ENCODE results near the gene NR1D1.

NR1D1 gene

GRCh38 chr17:40071313-40072039 lies 28.9 kb downstream of the NR1D1 start:
- H3K36me3 ChIP-seq: peaks cover 0 to 6% (median 0%) of the 10 kb centered on the region in 11 experiments; a peak in 2 of 22 replicates
- peaks cover 98 to 100% (median 100%) of the 10 kb centered on the region in 10 experiments for H3K4me1 ChIP-seq
- H3K27me3 ChIP-seq: no peaks in the 10 kb centered on the region
- no peak for TF ChIP-seq Cebpa-rat (IDR thresholded peaks at IDR 0.05)
- peak overlapping the region in 9 of 10 experiments; percentile 17 to 55 (median 41); a peak in 15 of 20 replicates for H3K4me3 ChIP-seq
- H4K20me1 ChIP-seq: no peaks in the 10 kb centered on the region
- H3K9me3 ChIP-seq (replicated peaks in 1 of 11): no peaks in the 10 kb centered on the region
- H3K4me2 ChIP-seq: peak overlapping the region; percentile 93 to 99 (median 97)
- H3K27ac ChIP-seq: peak overlapping the region; percentile 63 to 93 (median 85); a peak in 21 of 22 replicates
- H3K9ac ChIP-seq: peak overlapping the region; percentile 39 to 85 (median 76); a peak in 20 of 22 replicates

GRCh38 chr17:40070709-40071312 lies 29.6 kb downstream of the NR1D1 start:
- Histone ChIP-seq H3K27me3 (no peaks in the 10 kb centered on the region), H3K4me1 (peaks cover 98 to 100% (median 100%) of the 10 kb centered on the region in 10 experiments), H4K20me1 (no peaks in the 10 kb centered on the region), H3K4me3 (peak overlapping the region; percentile 3 to 55 (median 42); a peak in 15 of 20 replicates), H3K9ac (peak overlapping the region; percentile 39 to 85 (median 76); a peak in 21 of 22 replicates), H3K27ac (peak overlapping the region; percentile 63 to 93 (median 85); a peak in 21 of 22 replicates), H3K4me2 (peak overlapping the region; percentile 93 to 99 (median 97)), H3K9me3 (replicated peaks in 1 of 11) (no peaks in the 10 kb centered on the region), H3K36me3 (peaks cover 0 to 6% (median 0%) of the 10 kb centered on the region in 11 experiments; a peak in 1 of 22 replicates)
- TF ChIP-seq Cebpa-rat (IDR thresholded peaks at IDR 0.05): no peak

GRCh38 chr17:40069751-40070708 lies 30.4 kb downstream of the NR1D1 start:
- H3K36me3 ChIP-seq: 0 out of 22 replicates have a peak, but pooled peaks cover 0 to 6% (median 0%) of the 10 kb centered on the region in 11 experiments
- peak overlapping the region; percentile 24 to 57 (median 44); a peak in 19 of 20 replicates for H3K4me3 ChIP-seq
- H3K4me1 ChIP-seq: peaks cover 99 to 100% (median 100%) of the 10 kb centered on the region in 10 experiments
- H3K9ac ChIP-seq: peak overlapping the region; percentile 39 to 85 (median 76); a peak in 21 of 22 replicates
- H3K9me3 ChIP-seq (replicated peaks in 1 of 11): no peaks in the 10 kb centered on the region
- no peaks in the 10 kb centered on the region; a peak in 1 of 22 replicates for H4K20me1 ChIP-seq
- peak overlapping the region; percentile 63 to 93 (median 85); a peak in 21 of 22 replicates for H3K27ac ChIP-seq
- no peaks in the 10 kb centered on the region for H3K27me3 ChIP-seq
- peak overlapping the region; percentile 93 to 99 (median 97) for H3K4me2 ChIP-seq
- TF ChIP-seq Cebpa-rat (IDR thresholded peaks at IDR 0.05): no peak

DNA sequence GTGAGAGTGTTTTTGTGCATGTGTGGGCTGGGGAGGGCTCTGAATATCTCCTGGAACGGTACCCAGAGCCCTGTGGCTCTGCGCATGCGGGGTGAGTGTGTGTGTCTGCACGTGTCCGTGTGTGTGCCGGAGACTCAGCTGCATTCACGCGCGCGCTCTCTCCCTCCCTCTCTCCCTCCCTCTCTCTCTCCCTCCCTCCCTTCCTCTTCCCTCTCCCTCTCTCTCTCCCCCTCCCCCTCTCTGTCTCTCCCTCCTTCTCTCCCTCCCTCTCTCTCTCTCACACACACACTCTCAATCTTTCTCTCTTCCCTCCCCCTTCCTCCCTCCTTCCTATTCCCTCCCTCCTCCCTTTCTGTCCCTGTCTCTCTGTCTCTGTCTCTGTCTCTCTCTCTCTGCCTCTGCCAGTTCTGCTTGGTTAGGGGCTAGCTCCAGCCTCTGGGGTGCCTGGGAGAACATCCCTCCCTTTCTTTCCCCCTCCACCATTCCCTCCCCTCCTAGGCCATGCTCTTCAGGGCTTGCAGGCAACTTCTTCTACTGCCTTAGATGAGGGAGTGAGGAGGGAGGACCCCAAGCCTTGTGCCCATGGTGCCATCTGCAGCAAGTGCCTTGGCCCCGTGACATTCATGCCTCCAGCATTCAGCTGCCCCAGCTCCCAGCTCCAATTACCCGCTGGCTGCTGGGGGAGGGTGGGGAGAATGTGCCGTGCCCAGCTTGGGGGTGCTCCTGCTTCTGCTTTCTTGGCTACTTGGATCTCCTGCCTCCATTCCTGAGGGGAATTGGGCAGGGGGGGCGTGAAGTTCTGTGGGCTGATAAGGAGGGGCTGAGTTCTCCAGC lies 31.3 kb downstream of the NR1D1 start:
- Histone ChIP-seq H3K9me3 (replicated peaks in 1 of 11) (no peaks in the 10 kb centered on the region), H4K20me1 (peaks cover 0 to 7% (median 0%) of the 10 kb centered on the region in 11 experiments; a peak in 2 of 22 replicates), H3K27ac (peak overlapping the region; percentile 63 to 93 (median 85); a peak in 21 of 22 replicates), H3K4me1 (peaks cover 99 to 100% (median 100%) of the 10 kb centered on the region in 10 experiments), H3K27me3 (no peaks in the 10 kb centered on the region), H3K4me3 (peak overlapping the region; percentile 33 to 57 (median 45)), H3K36me3 (no peaks in the 10 kb centered on the region), H3K9ac (peak overlapping the region; percentile 61 to 85 (median 76)), H3K4me2 (peak overlapping the region; percentile 93 to 99 (median 97))
- TF ChIP-seq Cebpa-rat (IDR thresholded peaks at IDR 0.05): no peak

DNA sequence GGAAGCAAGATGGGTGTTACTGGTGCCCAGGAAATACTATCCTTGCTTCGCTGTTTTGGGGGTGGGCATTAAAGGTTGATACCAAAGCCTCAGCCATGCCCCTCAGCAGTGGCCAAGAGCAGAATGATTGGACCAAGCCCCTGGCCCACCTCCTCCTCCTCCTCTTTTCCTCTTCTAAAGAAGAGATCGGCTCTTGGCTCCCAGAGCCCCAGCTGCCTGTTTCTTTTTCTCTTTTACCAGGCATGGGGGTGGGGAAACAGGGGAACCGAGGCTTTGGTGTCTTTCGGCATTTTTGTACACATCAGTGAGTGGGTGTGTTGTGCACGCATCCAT lies 31.8 kb downstream of the NR1D1 start:
- Histone ChIP-seq H3K4me2 (peak overlapping the region; percentile 93 to 99 (median 97)), H3K36me3 (no peaks in the 10 kb centered on the region), H3K4me3 (peak overlapping the region; percentile 20 to 57 (median 45); a peak in 17 of 20 replicates), H3K9me3 (replicated peaks in 1 of 11) (no peaks in the 10 kb centered on the region), H3K27me3 (no peaks in the 10 kb centered on the region), H3K9ac (peak overlapping the region; percentile 61 to 85 (median 76)), H3K4me1 (peaks cover 96 to 100% (median 100%) of the 10 kb centered on the region in 10 experiments), H4K20me1 (peaks cover 0 to 9% (median 0%) of the 10 kb centered on the region in 11 experiments; a peak in 2 of 22 replicates), H3K27ac (peak overlapping the region; percentile 30 to 93 (median 85); a peak in 21 of 22 replicates)
- no peak for TF ChIP-seq Cebpa-rat (IDR thresholded peaks at IDR 0.05)

- H3K36me3 ChIP-seq: no peaks in the 10 kb centered on the region
- H3K9me3 ChIP-seq (replicated peaks in 1 of 11): no peaks in the 10 kb centered on the region
- no peaks in the 10 kb centered on the region for H3K27me3 ChIP-seq
- no peak for TF ChIP-seq Cebpa-rat (IDR thresholded peaks at IDR 0.05)
- peaks cover 92 to 97% (median 96%) of the 10 kb centered on the region in 10 experiments for H3K4me1 ChIP-seq
- peak overlapping the region; percentile 61 to 85 (median 76) for H3K9ac ChIP-seq
- H3K27ac ChIP-seq: peak overlapping the region; percentile 30 to 93 (median 85); a peak in 21 of 22 replicates
- peak overlapping the region; percentile 20 to 57 (median 45); a peak in 15 of 20 replicates for H3K4me3 ChIP-seq
- peak overlapping the region; percentile 93 to 99 (median 97) for H3K4me2 ChIP-seq
- H4K20me1 ChIP-seq: peaks cover 0 to 9% (median 0%) of the 10 kb centered on the region in 11 experiments; a peak in 2 of 22 replicates
Measured at GRCh38 chr17:40068129-40068581, 32.2 kb downstream of the NR1D1 start.

DNA sequence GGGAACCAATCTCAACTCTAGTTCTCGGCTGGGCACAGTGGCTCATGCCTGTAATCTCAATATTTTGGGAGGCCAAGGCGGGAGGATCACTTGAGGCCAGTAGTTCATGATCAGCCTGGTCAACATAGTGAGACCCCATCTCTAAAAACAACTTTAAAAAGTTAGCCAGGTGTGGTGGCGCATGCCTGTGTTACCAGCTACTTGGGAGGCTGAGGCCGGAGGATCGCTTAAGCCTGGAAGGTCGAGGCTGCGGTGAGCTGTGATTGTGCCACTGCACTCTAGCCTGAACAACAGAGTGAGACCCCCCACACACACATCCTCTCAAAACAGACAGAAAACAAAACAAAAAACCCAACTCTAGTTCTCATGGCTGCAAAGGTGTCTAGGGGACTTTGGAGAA lies 32.7 kb downstream of the NR1D1 start:
- Histone ChIP-seq H3K9me3 (replicated peaks in 1 of 11) (no peaks in the 10 kb centered on the region), H3K4me2 (peak overlapping the region; percentile 93 to 99 (median 97)), H3K9ac (peak overlapping the region in 9 of 11 experiments; percentile 68 to 85 (median 77); a peak in 15 of 22 replicates)

More for the DNA sequence above, 32.7 kb downstream of the NR1D1 start:
- peaks cover 0 to 9% (median 0%) of the 10 kb centered on the region in 11 experiments; a peak in 2 of 22 replicates for H4K20me1 ChIP-seq
- H3K36me3 ChIP-seq: no peaks in the 10 kb centered on the region
- no peak overlapping the region for H3K4me3 ChIP-seq
- H3K4me1 ChIP-seq: peaks cover 87 to 93% (median 92%) of the 10 kb centered on the region in 10 experiments
- peak overlapping the region; percentile 30 to 93 (median 85); a peak in 20 of 22 replicates for H3K27ac ChIP-seq
- TF ChIP-seq Cebpa-rat (IDR thresholded peaks at IDR 0.05): no peak
- H3K27me3 ChIP-seq: no peaks in the 10 kb centered on the region

All from BLaER1 treated with 17β-estradiol and CSF1 and Interleukin-3, amounts not matched to agents 10 nM and 100 nM (cell line).